Measurements from ENCODE around the gene HOXA5.

- no peak for TF ChIP-seq CTCF (IDR thresholded peaks at IDR 0.05)
- no peak for TF ChIP-seq POLR2A (IDR thresholded peaks at IDR 0.05)
These were observed 28.9 kb upstream of the HOXA5 start for GRCh38 chr7:27172315-27172774.
